Liver (tissue), 3 donors: ENCODE data around the gene MED23.

Experiments
- CTCF ChIP-seq: fragments of 150-350 bp; IDR thresholded peaks from 2 replicates; pipeline ENCODE4 v1.5.1; 2017; ENCODE audit warnings: improper control_type of control experiment, low read depth, low read length; ENCODE audit not compliant: missing input control
- RAD21 ChIP-seq, 2 donors: IDR thresholded peaks; 2 replicates each; pipeline ENCODE4 v1.6.1; 2016; ENCODE audit warnings: antibody characterized with exemption in 2 of 2, mild to moderate bottlenecking in 2 of 2
- TAF1 ChIP-seq: conservative IDR thresholded peaks from 2 replicates; pipeline ENCODE4 v1.6.1; 2016; ENCODE audit warnings: antibody characterized with exemption, mild to moderate bottlenecking
- ZBTB33 ChIP-seq: IDR thresholded peaks from 2 replicates; pipeline ENCODE4 v1.6.1; 2016; ENCODE audit warnings: antibody characterized with exemption
- TF ChIP-seq, protein P1 (sequence below): IDR thresholded peaks from 2 replicates; pipeline ENCODE4 v1.6.1; 2016; ENCODE audit warnings: antibody characterized with exemption
- donor health status: healthy.
- donor health status: healthy.

GRCh38 chr6:131655387-131655786 is 27.3 kb upstream of the MED23 start:
- TF ChIP-seq ZBTB33 (no peak), CTCF (no peak), RAD21 (IDR thresholded peaks at IDR 0.05) (no peak), TAF1 (no peak)
- TF ChIP-seq, protein P1, sequence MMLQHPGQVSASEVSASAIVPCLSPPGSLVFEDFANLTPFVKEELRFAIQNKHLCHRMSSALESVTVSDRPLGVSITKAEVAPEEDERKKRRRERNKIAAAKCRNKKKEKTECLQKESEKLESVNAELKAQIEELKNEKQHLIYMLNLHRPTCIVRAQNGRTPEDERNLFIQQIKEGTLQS = no peak
